Measurements from ENCODE around the gene IRF2BPL. TPM values are rescaled to one million over a fixed set of nuclear protein-coding genes. Genes with fewer than 3 reads are reported as not detected.

IRF2BPL gene
- 22.4 and 35.1 TPM in 2 replicates for total RNA-seq

DNA sequence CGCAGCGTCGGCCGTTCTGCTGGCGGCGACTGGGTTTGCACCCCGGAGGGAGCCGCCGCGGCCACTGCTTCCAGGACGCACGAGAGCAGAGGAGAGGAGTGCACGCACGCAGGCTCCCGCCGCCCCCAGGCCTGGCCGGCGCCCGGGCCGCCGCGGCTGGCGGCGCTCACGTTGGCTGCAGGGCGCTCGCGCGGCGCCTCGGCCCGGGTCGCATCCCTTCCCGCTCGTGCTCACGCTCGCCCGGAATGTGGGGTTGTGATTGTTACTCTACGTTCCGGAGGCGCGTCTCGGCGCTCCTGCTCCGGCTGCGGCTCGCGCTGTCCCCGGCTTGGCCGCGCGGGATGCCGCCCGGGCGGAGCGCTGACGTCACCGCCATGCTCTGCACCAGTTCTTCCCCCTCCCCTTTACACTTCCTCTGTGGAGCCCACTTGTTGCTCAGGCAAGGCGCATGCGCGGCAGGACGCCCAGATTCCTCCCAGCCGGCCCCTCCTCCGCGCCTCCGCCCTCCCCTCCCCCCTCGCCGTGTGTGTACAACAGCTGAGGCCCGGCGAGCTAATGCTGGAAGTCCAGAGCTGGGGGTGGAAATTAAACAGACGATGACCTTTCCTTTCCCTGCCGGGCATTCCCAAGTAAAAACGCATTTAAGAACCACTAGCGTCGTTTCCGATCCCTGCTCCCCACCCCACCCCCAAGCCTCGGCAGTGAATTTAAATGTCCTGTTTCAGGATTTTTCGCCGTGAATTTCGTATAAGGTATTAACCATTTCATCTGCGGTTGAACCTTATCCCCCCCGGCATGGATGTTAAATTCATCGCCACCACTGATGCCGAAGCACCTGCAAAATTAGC is at the start of gene IRF2BPL:
TSS of gene IRF2BPL (minus strand) at position 325 of the 848 bp plus-strand sequence. CDS start 916 bp downstream, outside the sequence.

Other genes with a start within 250 kb of the IRF2BPL start
- gene ANGEL1, start 215.8 kb downstream of the IRF2BPL start, total RNA-seq: 4.8 and 5.0 TPM in 2 replicates
- not detected in 2 replicates for gene LRRC74A, start 202.3 kb downstream of the IRF2BPL start, total RNA-seq
- 11.4 and 12.1 TPM in 2 replicates for gene CIPC, start 69.5 kb upstream of the IRF2BPL start, total RNA-seq
- gene ZDHHC22, start 113.1 kb upstream of the IRF2BPL start, total RNA-seq: not detected in 2 replicates
- 0.26 TPM in 1 of 2 replicates, not detected in the other for gene TMEM63C, start 153.1 kb upstream of the IRF2BPL start, total RNA-seq
- not detected in 2 replicates for gene NGB, start 242.5 kb upstream of the IRF2BPL start, total RNA-seq